Measurements from ENCODE around the gene NRSN1. TPM values are rescaled to one million over a fixed set of nuclear protein-coding genes. Genes with fewer than 3 reads are reported as not detected.

Gene NRSN1
- total and polyA plus RNA-seq, 8 donors = 0.25 to 1.1 (median 0.49) TPM; not detected in 4

DNA sequence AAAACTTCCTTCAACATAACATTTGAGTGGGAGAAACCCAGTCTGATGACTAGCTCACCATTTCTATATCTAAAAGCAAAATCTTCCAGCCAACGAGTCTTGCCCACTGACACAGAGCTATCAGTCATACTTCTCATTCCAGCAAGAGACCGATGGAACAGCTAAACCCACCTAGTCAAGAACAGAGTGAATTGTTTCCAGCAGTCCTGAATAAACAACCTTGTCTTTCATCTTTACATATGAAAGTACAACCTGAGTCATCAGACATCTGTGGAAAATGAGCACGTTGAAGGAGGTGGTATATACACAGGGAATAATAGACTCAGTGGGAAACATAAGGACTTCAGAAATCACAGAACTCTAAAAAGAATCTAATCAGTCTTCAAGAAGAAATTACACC is 23.8 kb downstream of the NRSN1 start:
- no peaks in the 10 kb centered on the region for H3K27me3 ChIP-seq
- TF ChIP-seq, protein P1, sequence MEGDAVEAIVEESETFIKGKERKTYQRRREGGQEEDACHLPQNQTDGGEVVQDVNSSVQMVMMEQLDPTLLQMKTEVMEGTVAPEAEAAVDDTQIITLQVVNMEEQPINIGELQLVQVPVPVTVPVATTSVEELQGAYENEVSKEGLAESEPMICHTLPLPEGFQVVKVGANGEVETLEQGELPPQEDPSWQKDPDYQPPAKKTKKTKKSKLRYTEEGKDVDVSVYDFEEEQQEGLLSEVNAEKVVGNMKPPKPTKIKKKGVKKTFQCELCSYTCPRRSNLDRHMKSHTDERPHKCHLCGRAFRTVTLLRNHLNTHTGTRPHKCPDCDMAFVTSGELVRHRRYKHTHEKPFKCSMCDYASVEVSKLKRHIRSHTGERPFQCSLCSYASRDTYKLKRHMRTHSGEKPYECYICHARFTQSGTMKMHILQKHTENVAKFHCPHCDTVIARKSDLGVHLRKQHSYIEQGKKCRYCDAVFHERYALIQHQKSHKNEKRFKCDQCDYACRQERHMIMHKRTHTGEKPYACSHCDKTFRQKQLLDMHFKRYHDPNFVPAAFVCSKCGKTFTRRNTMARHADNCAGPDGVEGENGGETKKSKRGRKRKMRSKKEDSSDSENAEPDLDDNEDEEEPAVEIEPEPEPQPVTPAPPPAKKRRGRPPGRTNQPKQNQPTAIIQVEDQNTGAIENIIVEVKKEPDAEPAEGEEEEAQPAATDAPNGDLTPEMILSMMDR (IDR thresholded peaks at IDR 0.05) = no peak
- no peak for TF ChIP-seq EP300 (IDR thresholded peaks at IDR 0.05)
- no peak for TF ChIP-seq POLR2A (IDR thresholded peaks at IDR 0.05)
- no peak for TF ChIP-seq POLR2AphosphoS5 (IDR thresholded peaks at IDR 0.05)
- no peak overlapping the region for H3K4me3 ChIP-seq
- H3K4me1 ChIP-seq = no peaks in the 10 kb centered on the region
- no peaks in the 10 kb centered on the region for H3K9me3 ChIP-seq
- intact Hi-C loops (cut with DNase I; ENCODE audit: low total_unique reads) = no loop called here
- WGBS, 5 donors = 25 to 38% (median 34%) methylated on average over 3 of the region's 3 CpGs
- no peaks in the 10 kb centered on the region for H3K36me3 ChIP-seq
- no peak for DNase-seq
- H3K27ac ChIP-seq = no peak overlapping the region

DNA sequence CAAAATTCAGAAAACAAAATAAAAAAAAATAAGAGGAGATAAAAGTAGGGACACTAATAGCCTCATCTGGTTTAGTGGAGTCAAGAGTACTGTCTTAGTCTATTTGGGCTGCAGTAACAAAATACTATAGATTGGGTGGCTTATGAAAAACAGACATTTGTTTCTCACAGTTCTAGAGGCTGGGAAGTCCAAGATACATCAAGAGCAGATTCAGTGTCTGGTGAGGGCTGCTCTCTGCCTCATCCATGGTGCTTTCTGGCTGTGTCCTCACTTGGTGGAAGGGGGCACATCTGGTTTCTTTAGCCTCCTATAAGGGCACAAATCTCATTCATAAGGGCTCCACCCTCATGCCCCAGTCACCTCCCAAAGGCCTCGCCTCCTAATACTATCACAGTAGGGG is 26.0 kb downstream of the NRSN1 start:
- Histone ChIP-seq H3K9me3 (no peaks in the 10 kb centered on the region), H3K4me1 (no peaks in the 10 kb centered on the region), H3K27ac (no peak overlapping the region), H3K4me3 (no peak overlapping the region), H3K36me3 (no peaks in the 10 kb centered on the region), H3K27me3 (no peaks in the 10 kb centered on the region)
- no peak for TF ChIP-seq EP300 (IDR thresholded peaks at IDR 0.05)
- TF ChIP-seq POLR2AphosphoS5 (IDR thresholded peaks at IDR 0.05) = no peak
- TF ChIP-seq, protein P1 (IDR thresholded peaks at IDR 0.05) = no peak
- no peak for TF ChIP-seq POLR2A (IDR thresholded peaks at IDR 0.05)
- 83 to 93% (median 86%) methylated on average over 1 of the region's 1 CpG for WGBS, 5 donors
- no peak for DNase-seq
- intact Hi-C loops (cut with DNase I; ENCODE audit: low total_unique reads) = no loop called here

DNA sequence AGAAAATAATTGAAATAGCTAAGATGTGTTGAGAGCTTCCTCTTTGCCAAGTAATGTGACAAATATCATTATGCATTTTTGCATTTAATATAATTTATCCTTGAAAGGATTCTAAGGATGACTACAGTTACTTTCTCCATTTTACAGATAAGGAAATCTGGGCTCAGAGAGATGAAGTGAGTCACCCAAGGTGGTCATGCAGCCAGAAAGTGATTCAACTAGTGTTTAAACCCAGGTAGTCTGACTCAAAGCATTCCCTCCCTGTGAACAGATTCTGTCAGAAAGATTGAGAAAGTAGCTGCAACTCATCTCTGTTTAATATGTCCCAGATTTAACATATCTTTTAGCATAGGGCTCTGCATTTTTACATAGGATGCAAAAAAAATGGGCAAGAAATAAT is 28.1 kb downstream of the NRSN1 start:
- no peaks in the 10 kb centered on the region for H3K4me1 ChIP-seq
- H3K36me3 ChIP-seq = no peaks in the 10 kb centered on the region
- H3K9me3 ChIP-seq = no peaks in the 10 kb centered on the region
- H3K4me3 ChIP-seq = no peak overlapping the region
- intact Hi-C loops (cut with DNase I; ENCODE audit: low total_unique reads) = no loop called here
- no peak for TF ChIP-seq POLR2AphosphoS5 (IDR thresholded peaks at IDR 0.05)
- no peak for TF ChIP-seq POLR2A (IDR thresholded peaks at IDR 0.05)
- TF ChIP-seq, protein P1 (IDR thresholded peaks at IDR 0.05) = no peak
- TF ChIP-seq EP300 (IDR thresholded peaks at IDR 0.05) = no peak
- H3K27ac ChIP-seq = no peak overlapping the region
- DNase-seq = no peak
- H3K27me3 ChIP-seq = no peaks in the 10 kb centered on the region

DNA sequence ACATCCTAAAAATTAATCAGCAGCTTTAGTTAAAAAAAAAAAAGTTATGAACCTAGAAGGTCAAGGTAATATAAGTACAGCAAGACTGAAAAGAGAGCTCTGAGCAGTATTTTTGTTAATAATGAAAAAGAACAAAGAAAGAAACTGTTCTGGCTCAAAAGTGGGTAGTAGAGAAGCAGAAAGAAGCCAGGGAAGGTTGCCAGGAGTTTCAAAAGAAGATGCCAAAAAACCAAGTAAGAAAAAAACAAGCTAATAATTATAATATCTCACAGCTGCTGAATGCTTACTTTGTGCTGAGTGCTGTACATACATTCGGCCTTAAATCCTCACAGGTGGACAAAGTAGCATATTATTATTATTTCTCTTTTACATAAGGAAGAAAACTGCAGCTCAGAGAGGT is 31.9 kb downstream of the NRSN1 start:
- Histone ChIP-seq H3K27ac (no peak overlapping the region), H3K4me3 (no peak overlapping the region), H3K9me3 (no peaks in the 10 kb centered on the region), H3K27me3 (no peaks in the 10 kb centered on the region), H3K36me3 (no peaks in the 10 kb centered on the region), H3K4me1 (no peaks in the 10 kb centered on the region)
- 27 to 50% (median 41%) methylated on average over 1 of the region's 1 CpG for WGBS, 5 donors
- no peak for TF ChIP-seq POLR2A (IDR thresholded peaks at IDR 0.05)
- no peak for TF ChIP-seq EP300 (IDR thresholded peaks at IDR 0.05)
- TF ChIP-seq, protein P1 (IDR thresholded peaks at IDR 0.05) = no peak
- TF ChIP-seq POLR2AphosphoS5 (IDR thresholded peaks at IDR 0.05) = no peak
- peak in 1 of 2 donors; percentile 16 for DNase-seq
- intact Hi-C loops (cut with DNase I; ENCODE audit: low total_unique reads) = no loop called here

Measured in stomach (tissue), 9 donors.